K562 (cell line): Measurements from ENCODE around the gene HMGA1.

Source experiments
- CEBPG ChIP-seq, 3 experiments: fragments of 200-800 bp in 1 of 3; sonication (Bioruptor generic) in 1 of 3; sonication (generic) in 1 of 3; formaldehyde crosslinking in 1 of 3; IDR thresholded peaks in 2 of 3; conservative IDR thresholded peaks in 1 of 3; 2 replicates each; pipeline versions ENCODE4 v1.6.1 to v1.8.0; 2016 to 2022; ENCODE audit warnings: missing compliant biosample characterization in 2 of 3, missing genetic modification characterization in 2 of 3, mild to moderate bottlenecking in 1 of 3, missing genetic modification reagents in 1 of 3
- CHCHD3 ChIP-seq: fragments of 250-450 bp; sonication (Bioruptor Pico); IDR thresholded peaks from 2 replicates; pipeline ENCODE4 v2.1.2; 2022; ENCODE audit warnings: mild to moderate bottlenecking
- ELF1 ChIP-seq: fragments of 200-800 bp; sonication (Bioruptor generic); IDR thresholded peaks from 2 replicates; pipeline ENCODE4 v1.6.1; 2016; ENCODE audit warnings: missing genetic modification characterization, missing compliant biosample characterization
- ESRRA ChIP-seq: fragments of 450-650 bp; IDR thresholded peaks from 2 replicates; pipeline ENCODE4 v1.6.1; 2014; ENCODE audit warnings: low read depth, mild to moderate bottlenecking, moderate library complexity, borderline replicate concordance
- EZH2 ChIP-seq: IDR thresholded peaks from 2 replicates; pipeline ENCODE4 v1.6.1; 2012; ENCODE audit warnings: low read depth, mild to moderate bottlenecking, inconsistent platforms, low read length, borderline replicate concordance
- HNRNPL ChIP-seq: fragments of 200-400 bp; formaldehyde crosslinking; IDR thresholded peaks from 2 replicates; pipeline ENCODE4 v1.6.1; 2017; ENCODE audit warnings: low read depth, mild to moderate bottlenecking, low read length
- MTF1 ChIP-seq: fragments of 250-450 bp; sonication (Bioruptor Pico); IDR thresholded peaks from 2 replicates; pipeline ENCODE4 v1.9.0; 2021; ENCODE audit warnings: moderate library complexity, mild to moderate bottlenecking, inconsistent platforms, borderline replicate concordance
- ZNF707 ChIP-seq: fragments of 250-450 bp; sonication (Bioruptor Pico); conservative IDR thresholded peaks from 2 replicates; pipeline ENCODE4 v1.8.0; 2022; ENCODE audit warnings: inconsistent platforms, mild to moderate bottlenecking, moderate library complexity
- TF ChIP-seq, protein P1 (sequence below): fragments of 450-650 bp; formaldehyde crosslinking; IDR thresholded peaks from 2 replicates; pipeline ENCODE4 v1.4.0; 2022; ENCODE audit warnings: missing genetic modification characterization
- TF ChIP-seq, protein P2 (sequence below): sonication (generic); formaldehyde crosslinking; IDR thresholded peaks from 2 replicates; pipeline ENCODE4 v1.9.0; 2022; ENCODE audit warnings: mild to moderate bottlenecking, missing genetic modification reagents
- TF ChIP-seq, protein P3 (sequence below), 2 experiments: fragments of 450-650 bp in 1 of 2; sonication (generic) in 1 of 2; formaldehyde crosslinking in 1 of 2; IDR thresholded peaks in 1 of 2; conservative IDR thresholded peaks in 1 of 2; 2 replicates each; pipeline versions ENCODE4 v1.6.1 to v1.8.1; 2016 to 2023; ENCODE audit warnings: mild to moderate bottlenecking in 2 of 2, moderate library complexity in 2 of 2, inconsistent platforms in 1 of 2, missing genetic modification reagents in 1 of 2

DNA sequence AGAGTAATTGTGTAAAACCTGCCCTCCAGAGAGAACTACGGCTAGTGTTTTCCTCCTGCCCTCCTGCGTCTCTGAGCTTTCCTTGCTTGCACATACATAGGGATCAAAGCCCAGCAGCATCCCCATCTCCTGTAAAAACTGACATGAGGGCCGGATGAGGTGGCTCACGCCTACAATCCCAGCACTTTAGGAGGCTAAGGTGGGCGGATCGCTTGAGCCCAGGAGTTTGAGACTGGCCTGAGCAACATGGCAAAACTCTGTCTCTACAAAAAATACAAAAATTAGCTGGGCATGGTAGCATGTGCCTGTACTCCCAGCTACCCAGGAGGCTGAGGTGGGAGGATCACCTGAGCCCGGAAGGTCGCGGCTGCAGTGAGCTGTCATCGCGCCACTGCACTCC lies 52.5 kb downstream of the HMGA1 start:
- TF ChIP-seq ESRRA (no peak), CHCHD3 (CRISPR knock-in tag) (no peak), ELF1 (tag) (no peak), HNRNPL (no peak), ZNF707 (CRISPR knock-in tag) (no peak), MTF1 (CRISPR knock-in tag) (no peak), EZH2 (no peak), CEBPG (CRISPR knock-in tag; IDR thresholded peaks at IDR 0.05) (no peak), CEBPG (tag; conservative IDR thresholded peaks at IDR 0.05 in 1 of 2, IDR thresholded peaks at IDR 0.05 in 1 of 2) (no peak)
- TF ChIP-seq, protein P1, sequence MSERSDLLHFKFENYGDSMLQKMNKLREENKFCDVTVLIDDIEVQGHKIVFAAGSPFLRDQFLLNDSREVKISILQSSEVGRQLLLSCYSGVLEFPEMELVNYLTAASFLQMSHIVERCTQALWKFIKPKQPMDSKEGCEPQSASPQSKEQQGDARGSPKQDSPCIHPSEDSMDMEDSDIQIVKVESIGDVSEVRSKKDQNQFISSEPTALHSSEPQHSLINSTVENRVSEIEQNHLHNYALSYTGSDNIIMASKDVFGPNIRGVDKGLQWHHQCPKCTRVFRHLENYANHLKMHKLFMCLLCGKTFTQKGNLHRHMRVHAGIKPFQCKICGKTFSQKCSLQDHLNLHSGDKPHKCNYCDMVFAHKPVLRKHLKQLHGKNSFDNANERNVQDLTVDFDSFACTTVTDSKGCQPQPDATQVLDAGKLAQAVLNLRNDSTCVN (CRISPR knock-in tag), result no peak
- TF ChIP-seq, protein P2, sequence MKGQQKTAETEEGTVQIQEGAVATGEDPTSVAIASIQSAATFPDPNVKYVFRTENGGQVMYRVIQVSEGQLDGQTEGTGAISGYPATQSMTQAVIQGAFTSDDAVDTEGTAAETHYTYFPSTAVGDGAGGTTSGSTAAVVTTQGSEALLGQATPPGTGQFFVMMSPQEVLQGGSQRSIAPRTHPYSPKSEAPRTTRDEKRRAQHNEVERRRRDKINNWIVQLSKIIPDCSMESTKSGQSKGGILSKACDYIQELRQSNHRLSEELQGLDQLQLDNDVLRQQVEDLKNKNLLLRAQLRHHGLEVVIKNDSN (CRISPR knock-in tag), result no peak
- TF ChIP-seq, protein P3, sequence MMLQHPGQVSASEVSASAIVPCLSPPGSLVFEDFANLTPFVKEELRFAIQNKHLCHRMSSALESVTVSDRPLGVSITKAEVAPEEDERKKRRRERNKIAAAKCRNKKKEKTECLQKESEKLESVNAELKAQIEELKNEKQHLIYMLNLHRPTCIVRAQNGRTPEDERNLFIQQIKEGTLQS (IDR thresholded peaks at IDR 0.05), result no peak
- TF ChIP-seq, protein P3 (CRISPR knock-in tag; conservative IDR thresholded peaks at IDR 0.05), result no peak
